ENCODE data around the gene CPED1.

- TF ChIP-seq CTCF (conservative IDR thresholded peaks at IDR 0.05) (no peak), ZFX (IDR thresholded peaks at IDR 0.05) (no peak)
Measured at GRCh38 chr7:121157885-121158590, 169.5 kb downstream of the CPED1 start.

Data from C4-2B (cell line).